ENCODE measurements around the gene PLOD2. TPM values are rescaled to one million over a fixed set of nuclear protein-coding genes. Genes with fewer than 3 reads are reported as not detected.

The PLOD2 gene
- total and polyA plus RNA-seq, 2 of the 4 experiments (the other 2 are of a cell fraction) = 84.0 to 117 TPM

GRCh38 chr3:146100825-146101444 is 60.0 kb downstream of the PLOD2 start:
- BruUV-seq (replicated peaks) = no TSS peak
- H4K91ac ChIP-seq (ENCODE audit: insufficient read depth, low read depth, low read length) = no peak overlapping the region
- DNase-seq (peak; percentile 28), ATAC-seq (ENCODE audit: low read depth) (peak; percentile 60)
- no peak overlapping the region for H3K4ac ChIP-seq (ENCODE audit: low read depth, low read length)
- H2BK20ac ChIP-seq (ENCODE audit: low read depth, low read length) = no peak overlapping the region
- H3K4me2 ChIP-seq (ENCODE audit: low read depth, low read length) = no peak overlapping the region
- H3K23ac ChIP-seq (ENCODE audit: low read depth, low read length) = no peak overlapping the region
- no peak overlapping the region for H3K4me3 ChIP-seq (ENCODE audit: insufficient read depth, low read depth, low read length)
- H3K56ac ChIP-seq (ENCODE audit: extremely low read depth, insufficient read depth, low read length) = no peak overlapping the region
- H2AK5ac ChIP-seq (ENCODE audit: low read depth, low read length) = no peak overlapping the region
- H4K20me1 ChIP-seq (ENCODE audit: insufficient read depth, low read length) = no peaks in the 10 kb centered on the region
- ChIA-PET CTCF (no interaction called here), POLR2A (ENCODE audit: unreplicated experiment) (no interaction called here)
- in situ Hi-C loops (cut with MboI; ENCODE audit: low sequenced_read_pairs) = no loop called here
- dilution Hi-C loops (cut with HindIII; ENCODE audit: low sequenced_read_pairs, unreplicated experiment) = no loop called here
- TF ChIP-seq, protein P1, sequence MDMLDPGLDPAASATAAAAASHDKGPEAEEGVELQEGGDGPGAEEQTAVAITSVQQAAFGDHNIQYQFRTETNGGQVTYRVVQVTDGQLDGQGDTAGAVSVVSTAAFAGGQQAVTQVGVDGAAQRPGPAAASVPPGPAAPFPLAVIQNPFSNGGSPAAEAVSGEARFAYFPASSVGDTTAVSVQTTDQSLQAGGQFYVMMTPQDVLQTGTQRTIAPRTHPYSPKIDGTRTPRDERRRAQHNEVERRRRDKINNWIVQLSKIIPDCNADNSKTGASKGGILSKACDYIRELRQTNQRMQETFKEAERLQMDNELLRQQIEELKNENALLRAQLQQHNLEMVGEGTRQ (IDR thresholded peaks at IDR 0.05; ENCODE audit: low read depth, low read length) = no peak
- no peak for TF ChIP-seq ELK1 (IDR thresholded peaks at IDR 0.05; ENCODE audit: borderline replicate concordance, low read depth, low read length)
- no peak for TF ChIP-seq SMC3 (IDR thresholded peaks at IDR 0.05; ENCODE audit: low read depth, low read length)
- TF ChIP-seq, protein P2, sequence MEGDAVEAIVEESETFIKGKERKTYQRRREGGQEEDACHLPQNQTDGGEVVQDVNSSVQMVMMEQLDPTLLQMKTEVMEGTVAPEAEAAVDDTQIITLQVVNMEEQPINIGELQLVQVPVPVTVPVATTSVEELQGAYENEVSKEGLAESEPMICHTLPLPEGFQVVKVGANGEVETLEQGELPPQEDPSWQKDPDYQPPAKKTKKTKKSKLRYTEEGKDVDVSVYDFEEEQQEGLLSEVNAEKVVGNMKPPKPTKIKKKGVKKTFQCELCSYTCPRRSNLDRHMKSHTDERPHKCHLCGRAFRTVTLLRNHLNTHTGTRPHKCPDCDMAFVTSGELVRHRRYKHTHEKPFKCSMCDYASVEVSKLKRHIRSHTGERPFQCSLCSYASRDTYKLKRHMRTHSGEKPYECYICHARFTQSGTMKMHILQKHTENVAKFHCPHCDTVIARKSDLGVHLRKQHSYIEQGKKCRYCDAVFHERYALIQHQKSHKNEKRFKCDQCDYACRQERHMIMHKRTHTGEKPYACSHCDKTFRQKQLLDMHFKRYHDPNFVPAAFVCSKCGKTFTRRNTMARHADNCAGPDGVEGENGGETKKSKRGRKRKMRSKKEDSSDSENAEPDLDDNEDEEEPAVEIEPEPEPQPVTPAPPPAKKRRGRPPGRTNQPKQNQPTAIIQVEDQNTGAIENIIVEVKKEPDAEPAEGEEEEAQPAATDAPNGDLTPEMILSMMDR (conservative IDR thresholded peaks at IDR 0.05; ENCODE audit: low read depth, low read length) = no peak
- no peak for TF ChIP-seq BHLHE40 (IDR thresholded peaks at IDR 0.05; ENCODE audit: low read depth, low read length)
- no peak for TF ChIP-seq RFX5 (IDR thresholded peaks at IDR 0.05; ENCODE audit: low read depth, low read length)
- TF ChIP-seq CHD1 (IDR thresholded peaks at IDR 0.05; ENCODE audit: low read depth, low read length) = no peak
- no peak for TF ChIP-seq POLR2A (IDR thresholded peaks at IDR 0.05; ENCODE audit: low read depth, low read length)
- TF ChIP-seq MAFK (IDR thresholded peaks at IDR 0.05; ENCODE audit: low read depth, low read length) = no peak
- no peak for TF ChIP-seq RCOR1 (IDR thresholded peaks at IDR 0.05; ENCODE audit: insufficient replicate concordance, low read length)
- no peak for TF ChIP-seq NFE2L2 (IDR thresholded peaks at IDR 0.05; ENCODE audit: low read depth, low read length)
- no peak for TF ChIP-seq CEBPB (IDR thresholded peaks at IDR 0.05; ENCODE audit: low read depth, low read length)
- TF ChIP-seq RAD21 (IDR thresholded peaks at IDR 0.05; ENCODE audit: low read length) = no peak
- no peak for TF ChIP-seq MXI1 (IDR thresholded peaks at IDR 0.05; ENCODE audit: borderline replicate concordance, low read depth, low read length)
- H3K9ac ChIP-seq (ENCODE audit: low read depth, low read length) = no peak overlapping the region
- no peaks in the 10 kb centered on the region for H3K27me3 ChIP-seq (ENCODE audit: control insufficient read depth, insufficient read depth, low read length)
- H2BK15ac ChIP-seq (ENCODE audit: low read depth, low read length) = no peak overlapping the region
- no peak overlapping the region for H2AK9ac ChIP-seq (replicated peaks; ENCODE audit: low read depth, low read length, poor library complexity)
- H2BK5ac ChIP-seq (ENCODE audit: low read depth, low read length, poor library complexity, severe bottlenecking) = no peak overlapping the region
- H4K5ac ChIP-seq (ENCODE audit: low read depth, low read length) = no peak overlapping the region
- no peak overlapping the region for H2BK120ac ChIP-seq (ENCODE audit: low read depth, low read length)
- H3K4me1 ChIP-seq (ENCODE audit: control insufficient read depth, insufficient read depth, low read length) = no peaks in the 10 kb centered on the region
- H3K27ac ChIP-seq (ENCODE audit: insufficient read depth, low read length) = no peak overlapping the region
- intact Hi-C loops (cut with micrococcal nuclease) = no loop called here
- peaks cover 3 to 14% of the 10 kb centered on the region in 2 experiments; a peak in 3 of 4 replicates for H3K79me1 ChIP-seq (ENCODE audit: low read depth in 1 of 2, low read length in 2 of 2)
- H2AFZ ChIP-seq (replicated peaks; ENCODE audit: low read length, poor library complexity) = no peak overlapping the region
- H3K18ac ChIP-seq (ENCODE audit: low read depth, low read length) = no peak overlapping the region
- no peak overlapping the region for H4K8ac ChIP-seq (ENCODE audit: low read depth in 2 of 2, low read length in 2 of 2)
- H3K9me1 ChIP-seq (ENCODE audit: insufficient read depth, low read length) = no peaks in the 10 kb centered on the region
- H3K14ac ChIP-seq (replicated peaks; ENCODE audit: low read depth, low read length) = no peak overlapping the region
- peaks cover 15% of the 10 kb centered on the region for H3K36me3 ChIP-seq (ENCODE audit: control insufficient read depth, insufficient read depth, low read length)
- H3K9me3 ChIP-seq (ENCODE audit: control insufficient read depth, insufficient read depth, low read length) = no peaks in the 10 kb centered on the region

All from IMR-90 (cell line).